Activated naive CD4-positive, alpha-beta T cell treated with anti-CD3 and anti-CD28 coated beads, Interleukin-2, amount 50 U/mL, for 72 hours (primary cell): ENCODE data around the gene UBAC1. TPM values are rescaled to one million over a fixed set of nuclear protein-coding genes. Genes with fewer than 3 reads are reported as not detected.
"Not testable (repeated sequence)": the region's sequence is repeated elsewhere in the genome, so short reads cannot be mapped to it uniquely, and the experiment has no call there.

Experiments used
- ATAC-seq, 2 donors: fragments of 150-1000 bp; cut with Tn5 transposase; 2 replicates each; pipeline ENCODE4 v1.10.0; 2021; ENCODE audit warnings: mild to moderate bottlenecking in 2 of 2, moderate library complexity in 2 of 2
- DNase-seq, 2 donors: peaks; one replicate each; pipeline ENCODE4 v3.0.0; 2021 to 2022; ENCODE audit warnings: low spot score in 2 of 2
- H3K27ac Mint-ChIP-seq, 2 donors: one replicate each; pipeline ENCODE4 v1.8.0; 2022; ENCODE audit warnings: mild to moderate bottlenecking in 2 of 2, mixed read lengths in 2 of 2
- H3K36me3 Mint-ChIP-seq, 2 donors: one replicate each; pipeline ENCODE4 v1.8.0; 2022; ENCODE audit warnings: mixed read lengths in 2 of 2
- H3K9me3 Mint-ChIP-seq, 2 donors: one replicate each; pipeline ENCODE4 v1.8.0; 2022; ENCODE audit warnings: mixed read lengths in 2 of 2
- total RNA-seq, 2 donors: library from RNA; stranded (reverse); gene quantifications; one replicate each; pipeline ENCODE4 v1.2.3, GENCODE V29; 2022

Gene UBAC1
- total RNA-seq, 2 donors from 2014 or later: 39.8 to 46.7 TPM

DNA sequence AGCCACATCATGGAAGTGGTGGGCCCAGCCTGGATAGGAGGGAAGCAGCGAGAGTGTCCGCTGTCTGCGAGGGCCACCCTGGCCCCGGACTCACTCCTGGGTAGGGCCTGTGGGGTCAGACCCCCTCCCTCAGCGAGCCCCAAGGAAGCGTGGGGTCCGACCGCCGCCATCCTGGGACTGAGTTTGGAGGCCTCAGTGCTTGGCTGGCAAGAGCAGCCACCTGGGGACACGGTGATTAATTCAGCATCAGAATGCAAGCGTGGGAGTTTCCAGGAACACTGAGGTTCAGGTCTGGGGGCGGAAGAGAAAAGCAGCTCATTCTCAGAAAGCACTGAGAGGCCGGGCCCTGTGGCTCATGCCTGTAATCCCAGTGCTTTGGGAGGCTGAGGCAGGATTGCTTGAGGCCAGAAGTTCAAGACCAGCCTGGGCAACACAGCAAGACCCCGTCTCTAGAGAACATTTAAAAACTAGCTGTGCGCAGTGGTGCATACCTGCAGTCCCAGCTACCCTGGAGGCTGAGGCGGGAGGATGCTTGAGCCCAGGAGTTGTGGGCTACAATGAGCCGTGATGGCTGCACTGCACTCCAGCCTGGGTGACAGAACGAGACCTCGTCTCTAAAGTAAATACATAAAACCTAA is 35.6 kb downstream of the UBAC1 start:
- ATAC-seq (peak; percentile 25 to 61), DNase-seq (peak; percentile 73 to 75)
- H3K27ac Mint-ChIP-seq: peak overlapping the region; percentile 94 to 96
- peaks cover 3 to 20% of the 10 kb centered on the region in 2 donors for H3K36me3 Mint-ChIP-seq
- H3K9me3 Mint-ChIP-seq: no peaks in the 10 kb centered on the region

DNA sequence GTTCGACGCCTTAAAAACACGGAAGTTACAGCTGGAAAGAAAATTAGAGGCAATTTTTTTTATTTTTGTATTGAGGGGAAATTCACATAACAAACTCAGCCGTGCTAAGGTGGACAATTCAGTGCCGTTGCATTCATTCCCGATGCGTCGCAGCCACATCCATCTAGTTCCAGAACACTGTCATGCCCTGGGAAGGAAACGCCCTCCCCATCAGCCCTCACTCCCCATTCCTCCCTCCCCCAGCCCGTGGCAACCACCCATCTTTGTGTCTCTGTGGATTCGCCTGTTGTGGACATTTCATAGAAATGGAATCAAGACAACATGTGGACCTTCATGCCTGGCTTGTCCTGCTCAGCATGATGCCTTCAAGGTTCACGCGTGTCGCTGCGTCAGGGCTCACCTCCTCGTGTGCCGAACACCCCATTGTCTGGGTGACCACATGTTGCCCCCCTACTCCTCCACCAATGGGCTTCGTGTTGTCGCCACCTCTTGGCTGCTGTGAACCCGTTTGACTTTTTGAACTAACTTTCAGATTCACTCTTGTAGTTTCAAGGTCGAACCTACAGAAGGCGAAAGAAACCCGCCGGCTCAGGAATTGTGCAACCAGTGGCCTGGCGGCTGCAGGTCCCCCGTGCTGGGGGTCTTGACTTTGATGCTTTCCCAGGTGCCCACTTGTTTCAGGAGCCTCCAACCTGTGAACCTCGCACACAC is 36.4 kb downstream of the UBAC1 start:
- DNase-seq: no peak
- peaks cover 0 to 20% of the 10 kb centered on the region in 2 donors for H3K36me3 Mint-ChIP-seq
- no peaks in the 10 kb centered on the region for H3K9me3 Mint-ChIP-seq
- no peak for ATAC-seq
- H3K27ac Mint-ChIP-seq: peak overlapping the region; percentile 94 to 96

DNA sequence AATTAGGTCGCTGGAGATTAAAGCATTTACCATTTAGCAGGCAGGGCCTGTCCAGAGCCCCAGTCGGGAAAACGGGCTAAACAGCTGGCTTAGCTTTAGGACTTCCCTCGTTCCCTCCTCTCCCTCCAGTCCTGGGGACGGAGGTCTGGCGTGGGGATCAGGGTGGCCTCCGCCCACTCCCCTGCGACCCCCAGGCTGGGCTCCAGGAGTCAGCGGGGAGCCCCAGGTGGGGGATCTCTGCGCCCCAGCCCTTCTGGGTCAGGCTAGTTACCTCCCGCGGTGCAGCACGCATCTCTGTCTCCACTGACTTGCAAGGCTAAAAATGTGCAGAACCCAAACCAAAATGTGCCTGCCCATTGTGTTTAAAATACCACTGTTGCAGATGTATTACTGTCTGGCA is 37.7 kb downstream of the UBAC1 start:
- no peak for ATAC-seq
- no peak for DNase-seq
- Mint-ChIP-seq H3K27ac (peak overlapping the region in 1 of 2 donors; percentile 94), H3K36me3 (peaks cover 6 to 28% of the 10 kb centered on the region in 2 donors), H3K9me3 (peaks cover 7 to 8% of the 10 kb centered on the region in 2 donors)

DNA sequence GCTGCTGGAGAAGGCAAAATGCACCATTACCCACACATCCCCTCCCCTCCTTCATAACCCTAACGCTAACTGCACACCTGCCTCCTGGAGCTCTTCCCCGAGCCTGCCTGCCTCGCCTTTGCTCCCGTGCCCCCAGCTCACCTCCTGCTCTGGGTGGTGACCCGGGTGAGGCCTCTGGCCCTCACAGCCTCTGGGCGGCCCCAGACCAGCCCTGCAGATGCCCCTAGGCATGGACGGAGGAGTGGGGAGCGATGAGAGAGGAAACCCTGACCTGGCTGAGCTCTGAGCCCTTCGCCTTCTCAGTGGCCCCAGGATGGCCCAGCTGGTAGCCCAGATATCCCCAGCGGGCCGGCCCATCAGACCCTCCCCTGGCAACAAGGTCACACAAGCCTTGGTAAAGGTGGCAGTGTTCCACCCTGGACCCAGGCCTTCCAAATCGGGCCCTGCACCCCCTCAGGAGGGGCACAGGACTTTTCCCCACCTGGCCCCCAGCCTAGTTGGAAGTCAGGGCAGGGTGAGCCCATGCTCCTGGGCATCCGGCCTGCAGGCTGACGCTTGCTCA is 39.3 kb downstream of the UBAC1 start:
- DNase-seq: no peak
- no peak overlapping the region for H3K27ac Mint-ChIP-seq

DNA sequence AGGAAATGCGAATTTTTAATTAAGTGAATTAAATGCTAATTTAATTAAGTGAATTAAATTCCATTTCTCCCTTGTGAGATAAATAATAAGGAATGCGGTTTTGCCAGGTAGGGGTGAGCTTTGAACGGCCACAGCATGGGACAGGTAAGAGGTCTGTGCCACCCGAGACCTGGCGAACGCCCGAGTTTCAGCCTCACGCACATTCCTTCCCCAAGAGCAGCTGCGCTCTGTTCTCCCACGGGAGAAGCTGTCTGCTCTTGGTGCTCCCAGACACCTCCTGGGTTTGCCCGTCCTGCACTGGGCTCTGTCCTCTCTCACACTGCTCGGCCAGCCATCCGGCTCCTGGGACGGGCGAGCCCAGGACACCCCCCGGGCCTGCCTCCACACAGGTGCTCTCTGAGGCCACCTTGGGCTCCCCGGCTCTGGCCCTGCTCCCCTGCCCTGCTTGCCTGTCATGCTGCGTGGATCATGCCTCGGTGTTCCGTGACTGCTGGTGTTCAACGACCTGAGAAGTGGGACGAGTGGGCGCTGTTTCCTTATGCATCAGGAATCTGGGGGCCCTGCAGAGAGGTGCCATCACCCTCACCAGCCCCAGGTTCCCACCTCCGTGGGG is 40.1 kb downstream of the UBAC1 start:
- ATAC-seq (no peak), DNase-seq (no peak)
- no peak overlapping the region for H3K27ac Mint-ChIP-seq
- peaks cover 21 to 25% of the 10 kb centered on the region in 2 donors for H3K9me3 Mint-ChIP-seq
- peaks cover 29 to 52% of the 10 kb centered on the region in 2 donors for H3K36me3 Mint-ChIP-seq

More for the DNA sequence above, 39.3 kb downstream of the UBAC1 start:
- no peak for ATAC-seq
- Mint-ChIP-seq H3K36me3 (peaks cover 21 to 45% of the 10 kb centered on the region in 2 donors), H3K9me3 (peaks cover 17 to 19% of the 10 kb centered on the region in 2 donors)

DNA sequence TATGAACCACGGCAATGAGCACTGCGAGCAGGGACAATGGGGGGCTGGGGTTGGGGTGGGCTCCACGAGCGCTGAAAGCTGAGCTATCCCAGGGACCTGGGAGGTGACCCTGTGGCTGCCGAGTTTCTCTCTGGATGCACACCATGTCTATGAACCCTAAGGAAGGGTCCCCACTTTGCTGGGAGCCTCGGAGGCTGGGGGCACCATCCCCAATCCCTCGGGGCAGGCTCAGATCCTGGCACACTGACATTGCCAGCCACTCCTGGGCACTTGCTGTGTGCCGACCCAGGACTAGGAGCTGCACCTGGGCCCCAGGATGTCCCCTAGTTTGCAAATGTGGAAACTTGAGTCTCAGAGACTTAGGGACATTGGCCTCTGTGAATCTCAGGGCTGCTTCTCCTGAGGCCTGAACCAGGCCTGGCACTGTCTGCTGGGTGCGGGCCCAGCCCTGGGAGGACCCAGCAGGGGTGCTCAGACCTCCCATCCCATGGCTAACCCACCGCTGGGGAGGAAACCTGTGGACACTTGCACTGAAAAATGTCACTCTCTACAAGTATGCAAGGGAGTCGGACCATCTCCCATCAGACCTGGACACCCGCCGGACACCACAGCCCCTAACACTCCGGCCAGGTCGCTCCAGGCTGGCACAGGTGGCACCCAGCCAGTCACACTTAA is 40.8 kb downstream of the UBAC1 start:
- ATAC-seq (no peak), DNase-seq (no peak)
- H3K9me3 Mint-ChIP-seq: peaks cover 28 to 31% of the 10 kb centered on the region in 2 donors
- peaks cover 35 to 53% of the 10 kb centered on the region in 2 donors for H3K36me3 Mint-ChIP-seq
- no peak overlapping the region for H3K27ac Mint-ChIP-seq

DNA sequence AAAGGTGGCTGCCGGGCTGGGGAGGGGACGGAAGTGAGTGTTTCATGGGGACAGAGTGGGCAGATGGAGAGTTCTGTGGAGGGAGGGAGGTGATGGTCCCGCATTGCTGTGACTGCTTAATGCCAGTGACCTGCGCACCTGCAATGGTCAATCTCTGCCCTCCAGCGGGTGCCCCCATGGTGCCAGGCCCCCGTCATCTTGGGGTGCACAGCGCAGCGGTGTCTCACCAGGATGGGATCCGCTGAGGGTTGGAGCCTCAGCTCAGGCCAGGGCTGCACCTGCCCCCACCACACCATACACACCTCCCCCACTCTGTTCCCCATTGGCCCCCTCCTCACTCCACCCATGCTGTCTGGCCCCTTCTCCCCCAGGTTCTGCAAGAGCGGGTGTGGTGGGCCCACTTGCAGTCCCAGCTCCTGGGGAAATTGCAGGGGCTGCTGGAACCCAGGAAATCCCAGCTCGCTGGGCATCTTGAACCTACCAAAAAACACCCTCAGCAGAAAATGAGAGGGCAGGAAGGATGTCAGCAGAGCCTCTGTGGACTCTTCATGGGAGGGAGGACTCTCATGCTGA is 41.8 kb downstream of the UBAC1 start:
- ATAC-seq: no peak
- Mint-ChIP-seq H3K27ac (no peak overlapping the region), H3K9me3 (peaks cover 33 to 37% of the 10 kb centered on the region in 2 donors), H3K36me3 (peaks cover 45 to 53% of the 10 kb centered on the region in 2 donors)
- no peak for DNase-seq

DNA sequence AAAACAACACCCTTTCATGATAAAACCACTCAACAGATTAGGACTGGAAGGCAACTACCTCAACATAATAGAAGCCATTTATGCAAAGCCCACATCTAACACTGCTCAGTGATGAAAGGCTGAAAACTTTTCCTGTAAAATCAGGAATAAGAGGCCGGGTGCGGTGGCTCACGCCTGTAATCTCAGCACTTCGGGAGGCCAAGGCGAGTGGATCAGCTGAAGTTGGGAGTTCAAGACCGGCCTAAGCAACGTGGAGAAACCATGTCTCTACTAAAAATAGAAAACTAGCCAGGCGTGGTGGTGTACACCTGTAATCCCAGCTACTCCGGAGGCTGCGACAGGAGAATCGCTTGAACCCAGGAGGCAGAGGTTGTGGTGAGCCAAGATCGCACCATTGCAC is 44.9 kb downstream of the UBAC1 start:
- not testable (repeated sequence) for DNase-seq, ATAC-seq, H3K27ac Mint-ChIP-seq
- Mint-ChIP-seq H3K9me3 (peaks cover 46 to 51% of the 10 kb centered on the region in 2 donors), H3K36me3 (peaks cover 70 to 76% of the 10 kb centered on the region in 2 donors)

DNA sequence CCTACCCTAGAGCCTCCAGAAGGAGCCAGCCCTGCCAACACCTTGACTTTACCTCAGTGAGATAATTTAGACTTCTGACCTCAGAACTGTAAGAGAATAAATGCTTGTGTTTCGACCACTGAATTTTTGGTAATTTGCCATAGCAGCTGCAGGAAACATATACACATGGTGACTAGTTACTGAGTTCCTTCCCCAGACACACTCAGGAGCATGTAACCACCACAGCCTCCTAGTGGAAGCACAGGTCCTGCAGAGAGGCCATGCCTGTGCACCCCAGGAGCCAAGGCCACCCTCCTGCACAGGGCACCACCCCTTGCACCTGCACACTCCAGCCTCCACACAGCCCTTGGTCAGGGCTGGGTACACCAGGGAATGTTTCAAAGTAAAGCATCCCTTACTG is 46.3 kb downstream of the UBAC1 start:
- H3K27ac Mint-ChIP-seq: no peak overlapping the region
- ATAC-seq: no peak
- peaks cover 48 to 63% of the 10 kb centered on the region in 2 donors for H3K9me3 Mint-ChIP-seq
- peaks cover 83 to 89% of the 10 kb centered on the region in 2 donors for H3K36me3 Mint-ChIP-seq
- DNase-seq: no peak

DNA sequence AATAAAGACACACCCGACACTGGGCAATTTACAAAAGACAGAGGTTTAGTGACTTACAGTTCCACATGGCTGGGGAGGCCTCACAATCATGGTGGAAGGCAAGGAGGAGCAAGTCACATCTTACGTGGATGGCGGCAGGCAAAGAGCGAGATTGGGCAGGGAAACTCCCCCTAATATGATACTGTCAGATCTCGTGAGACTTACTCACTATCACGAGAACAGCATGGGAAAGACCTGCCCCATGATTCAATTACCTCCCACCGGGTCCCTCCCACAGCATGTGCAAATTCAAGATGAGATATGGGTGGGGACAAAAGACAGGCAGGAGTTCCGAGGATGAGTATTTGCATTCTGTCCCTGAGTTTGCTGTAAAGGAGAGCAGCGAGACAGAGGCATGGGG is 49.9 kb downstream of the UBAC1 start:
- H3K36me3 Mint-ChIP-seq: peaks cover 70 to 74% of the 10 kb centered on the region in 2 donors
- ATAC-seq, DNase-seq: not testable (repeated sequence)

DNA sequence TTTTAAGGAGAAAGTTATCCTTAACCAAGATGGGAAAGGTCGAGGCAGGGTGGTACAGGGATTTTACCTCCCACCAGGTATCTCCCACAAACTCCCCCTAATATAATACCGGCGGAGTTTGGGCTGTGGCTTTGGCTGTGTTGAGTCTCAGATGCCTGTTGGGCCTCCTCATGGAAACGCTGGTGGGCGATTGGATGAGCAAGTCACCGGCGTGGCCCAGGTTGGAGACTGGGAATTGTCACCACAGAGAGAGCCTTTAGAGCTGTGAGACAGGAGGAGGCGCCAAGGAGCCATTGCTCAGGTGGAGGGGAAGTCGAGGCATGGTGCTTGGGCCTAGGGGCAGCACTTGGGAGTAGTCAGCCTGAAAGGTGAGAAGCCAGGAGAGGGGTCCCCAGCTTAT is 50.4 kb downstream of the UBAC1 start:
- H3K36me3 Mint-ChIP-seq: peaks cover 68 to 69% of the 10 kb centered on the region in 2 donors
- ATAC-seq: no peak
- H3K27ac Mint-ChIP-seq: no peak overlapping the region

More for the DNA sequence above, 49.9 kb downstream of the UBAC1 start:
- peak overlapping the region in 1 of 2 donors; percentile 13 for H3K27ac Mint-ChIP-seq
- H3K9me3 Mint-ChIP-seq: peaks cover 24 to 42% of the 10 kb centered on the region in 2 donors

DNA sequence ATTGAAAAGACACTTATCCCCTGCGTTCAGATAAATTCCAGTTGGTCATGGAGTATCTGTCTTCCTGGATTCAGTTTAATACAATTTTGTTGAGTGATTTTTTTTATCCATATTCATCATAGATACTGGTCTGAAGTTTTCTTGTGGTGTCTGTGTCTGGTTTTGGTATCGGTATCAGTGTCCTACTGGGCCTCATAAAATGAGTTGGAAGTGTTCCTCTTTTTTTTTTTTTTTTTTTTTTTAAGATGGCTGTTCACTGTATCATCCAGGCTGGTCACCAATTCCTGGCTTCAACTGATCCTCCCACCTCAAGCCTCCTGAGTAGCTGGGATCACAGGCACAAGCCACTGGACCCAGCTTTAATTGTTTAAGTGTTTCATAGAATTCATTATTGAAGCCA is 51.0 kb downstream of the UBAC1 start:
- DNase-seq (no peak), ATAC-seq (no peak)
- peaks cover 63 to 66% of the 10 kb centered on the region in 2 donors for H3K36me3 Mint-ChIP-seq
- no peak overlapping the region for H3K27ac Mint-ChIP-seq
- peaks cover 17 to 34% of the 10 kb centered on the region in 2 donors for H3K9me3 Mint-ChIP-seq

More for the DNA sequence above, 50.4 kb downstream of the UBAC1 start:
- DNase-seq: no peak
- H3K9me3 Mint-ChIP-seq: peaks cover 19 to 39% of the 10 kb centered on the region in 2 donors

DNA sequence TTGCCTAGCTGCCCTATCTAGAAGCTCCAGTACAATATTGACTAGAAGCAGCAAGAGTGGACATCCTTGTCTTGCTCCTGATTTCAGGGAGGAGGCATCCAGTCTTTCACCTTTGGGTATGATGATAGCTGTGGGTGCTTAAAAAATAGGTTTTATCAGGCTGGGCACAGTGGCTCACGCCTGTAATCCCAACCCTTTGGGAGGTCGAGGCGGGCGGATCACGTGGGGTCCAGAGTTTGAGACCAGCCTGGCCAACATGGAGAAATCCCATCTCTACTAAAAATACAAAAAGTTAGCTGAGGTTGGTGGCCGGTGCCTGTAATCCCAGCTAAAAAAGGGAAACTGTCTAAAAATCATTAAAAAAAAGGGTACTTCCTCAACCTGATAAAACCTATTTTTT is 51.8 kb downstream of the UBAC1 start:
- H3K9me3 Mint-ChIP-seq: peaks cover 15 to 26% of the 10 kb centered on the region in 2 donors
- H3K36me3 Mint-ChIP-seq: peaks cover 55 to 65% of the 10 kb centered on the region in 2 donors
- ATAC-seq: no peak
- DNase-seq: peak in 1 of 2 donors; percentile 39
- peak overlapping the region; percentile 0 to 46 for H3K27ac Mint-ChIP-seq

DNA sequence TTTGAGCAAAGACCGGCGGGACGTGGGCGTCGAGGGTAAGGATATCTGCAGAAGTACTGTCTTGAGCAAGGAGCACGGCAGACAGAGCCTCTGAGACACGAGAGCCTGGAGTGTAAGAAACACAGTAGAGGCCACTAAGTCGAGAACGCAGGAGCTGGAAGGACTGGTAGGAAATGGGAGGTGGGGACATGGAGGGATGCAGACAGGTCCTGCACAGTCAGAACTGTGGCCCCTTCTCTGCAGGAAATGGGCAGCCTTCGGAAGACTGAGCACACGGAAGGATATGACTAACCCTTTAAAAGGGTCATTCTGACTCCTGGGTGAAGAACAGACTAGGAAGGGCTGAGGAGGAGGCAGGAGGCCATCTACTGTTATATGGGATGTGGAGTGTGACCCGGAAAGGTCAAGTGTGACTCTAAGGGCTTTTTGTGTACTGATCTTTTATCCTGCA is 52.4 kb downstream of the UBAC1 start:
- Mint-ChIP-seq H3K9me3 (peaks cover 13 to 24% of the 10 kb centered on the region in 2 donors), H3K27ac (peak overlapping the region; percentile 0 to 46), H3K36me3 (peaks cover 50 to 65% of the 10 kb centered on the region in 2 donors)
- DNase-seq (peak in 1 of 2 donors; percentile 50), ATAC-seq (peak in 1 of 2 donors; percentile 3)

DNA sequence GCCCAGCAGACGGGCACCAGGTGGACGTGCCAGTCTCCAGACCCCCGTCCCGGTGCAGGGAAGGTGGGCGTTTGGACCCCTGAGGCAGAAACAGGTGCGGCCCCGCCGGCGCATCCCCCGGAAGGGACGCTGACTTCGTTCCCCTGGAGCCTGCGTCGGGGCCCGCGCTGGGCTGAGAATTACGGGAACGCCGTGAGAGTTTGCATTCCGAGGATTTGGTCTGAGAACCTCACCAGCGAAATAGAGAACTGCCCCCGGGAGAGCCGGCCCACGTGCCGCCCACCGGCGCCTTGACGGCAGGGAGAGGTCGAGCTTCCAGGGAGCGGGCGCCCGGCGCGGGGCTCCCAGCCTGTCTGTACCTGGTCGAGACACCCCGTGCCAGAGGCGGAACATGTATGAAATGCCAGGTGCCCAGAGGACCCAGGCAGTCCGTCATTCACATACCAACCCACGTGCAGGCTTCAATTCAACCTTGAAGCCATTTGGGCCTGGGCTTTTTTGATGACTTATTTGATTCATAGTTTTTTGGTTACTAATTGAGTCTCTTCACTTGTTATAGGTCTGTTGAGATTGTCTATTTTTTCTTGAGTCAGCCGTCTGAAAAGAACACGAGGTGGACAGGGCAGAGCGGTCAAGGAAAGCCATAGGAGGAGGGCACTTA is 53.0 kb downstream of the UBAC1 start:
- Mint-ChIP-seq H3K9me3 (peaks cover 10 to 20% of the 10 kb centered on the region in 2 donors), H3K27ac (peak overlapping the region; percentile 0 to 46), H3K36me3 (peaks cover 44 to 63% of the 10 kb centered on the region in 2 donors)
- ATAC-seq: no peak
- peak in 1 of 2 donors; percentile 57 for DNase-seq
